Measurements from ENCODE around the gene SNX1.

The SNX1 gene

DNA sequence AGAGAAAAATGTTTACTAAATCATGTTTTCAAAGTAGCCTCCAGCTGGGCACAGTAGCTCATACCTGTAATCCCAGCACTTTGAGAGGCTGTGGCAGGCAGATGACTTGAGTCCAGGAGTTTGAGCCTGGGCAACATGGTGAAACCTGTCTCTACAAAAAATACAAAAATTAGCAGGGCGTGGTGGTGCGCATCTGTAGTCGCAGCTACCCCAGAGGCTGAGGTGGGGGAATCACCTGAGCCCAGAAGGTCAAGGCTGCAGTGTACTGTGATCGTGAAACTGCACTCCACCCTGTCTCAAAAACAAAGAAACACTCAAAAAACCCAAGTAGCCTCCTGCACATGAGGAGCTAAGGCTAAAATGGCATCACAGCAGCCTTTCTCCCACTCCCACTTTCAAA lies 68.7 kb downstream of the SNX1 start:
- H3K27me3 ChIP-seq (ENCODE audit: control insufficient read depth, insufficient read depth, low read length): no peaks in the 10 kb centered on the region
- H3K9me3 ChIP-seq (ENCODE audit: control insufficient read depth, low read length): no peaks in the 10 kb centered on the region
- no peaks in the 10 kb centered on the region for H3K36me3 ChIP-seq (ENCODE audit: control insufficient read depth, insufficient read depth, low read length)
- H3K4me3 ChIP-seq (ENCODE audit: low read depth, low read length): no peak overlapping the region
- no peak overlapping the region for H3K4me2 ChIP-seq (ENCODE audit: low read length)
- no peak overlapping the region for H3K9ac ChIP-seq
- no peaks in the 10 kb centered on the region for H3K4me1 ChIP-seq
- H3K79me2 ChIP-seq: no peaks in the 10 kb centered on the region
- H3K27ac ChIP-seq: no peak overlapping the region
- TF ChIP-seq, protein P1, sequence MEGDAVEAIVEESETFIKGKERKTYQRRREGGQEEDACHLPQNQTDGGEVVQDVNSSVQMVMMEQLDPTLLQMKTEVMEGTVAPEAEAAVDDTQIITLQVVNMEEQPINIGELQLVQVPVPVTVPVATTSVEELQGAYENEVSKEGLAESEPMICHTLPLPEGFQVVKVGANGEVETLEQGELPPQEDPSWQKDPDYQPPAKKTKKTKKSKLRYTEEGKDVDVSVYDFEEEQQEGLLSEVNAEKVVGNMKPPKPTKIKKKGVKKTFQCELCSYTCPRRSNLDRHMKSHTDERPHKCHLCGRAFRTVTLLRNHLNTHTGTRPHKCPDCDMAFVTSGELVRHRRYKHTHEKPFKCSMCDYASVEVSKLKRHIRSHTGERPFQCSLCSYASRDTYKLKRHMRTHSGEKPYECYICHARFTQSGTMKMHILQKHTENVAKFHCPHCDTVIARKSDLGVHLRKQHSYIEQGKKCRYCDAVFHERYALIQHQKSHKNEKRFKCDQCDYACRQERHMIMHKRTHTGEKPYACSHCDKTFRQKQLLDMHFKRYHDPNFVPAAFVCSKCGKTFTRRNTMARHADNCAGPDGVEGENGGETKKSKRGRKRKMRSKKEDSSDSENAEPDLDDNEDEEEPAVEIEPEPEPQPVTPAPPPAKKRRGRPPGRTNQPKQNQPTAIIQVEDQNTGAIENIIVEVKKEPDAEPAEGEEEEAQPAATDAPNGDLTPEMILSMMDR (IDR thresholded peaks at IDR 0.05): no peak
- H2AFZ ChIP-seq: no peak overlapping the region

DNA sequence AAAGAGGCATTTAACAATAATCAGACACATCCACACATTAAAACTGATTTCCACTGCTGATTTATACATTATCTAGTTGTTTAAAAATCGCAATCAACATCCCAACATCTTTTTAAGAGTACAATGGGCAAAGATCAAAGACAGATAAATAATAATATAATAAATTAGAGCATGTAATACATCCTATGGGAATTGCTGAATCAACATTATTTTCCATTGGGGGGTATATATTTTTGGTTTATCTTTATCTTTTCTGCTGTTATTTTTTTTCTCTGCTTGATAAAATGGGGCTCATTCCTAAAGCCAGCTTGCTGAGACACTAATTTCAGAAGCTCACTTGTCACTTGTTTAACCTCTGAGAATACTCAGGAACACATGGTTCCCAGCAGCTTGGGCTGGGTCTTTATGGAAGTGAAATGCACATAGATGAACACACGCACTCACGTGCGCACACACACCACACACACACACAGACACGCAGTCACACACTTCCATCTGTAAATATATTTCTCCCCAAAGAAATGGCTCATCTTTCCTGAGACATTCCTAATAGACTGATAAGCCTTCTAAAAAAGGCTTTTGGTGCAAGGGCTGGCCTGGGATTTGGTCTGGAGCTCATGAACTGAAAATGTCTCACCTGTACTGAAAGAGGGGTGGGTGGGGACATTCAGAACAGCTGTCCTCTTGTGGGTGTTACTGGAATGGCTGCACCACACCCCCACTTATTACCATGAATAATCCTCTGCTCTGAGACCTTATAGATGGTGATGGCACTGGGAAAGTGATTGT lies 70.5 kb downstream of the SNX1 start:
- TF ChIP-seq, protein P1 (IDR thresholded peaks at IDR 0.05): no peak
- H3K9ac ChIP-seq: no peak overlapping the region
- no peak overlapping the region for H2AFZ ChIP-seq
- no peaks in the 10 kb centered on the region for H3K36me3 ChIP-seq (ENCODE audit: control insufficient read depth, insufficient read depth, low read length)
- H3K9me3 ChIP-seq (ENCODE audit: control insufficient read depth, low read length): no peaks in the 10 kb centered on the region
- no peak overlapping the region for H3K4me3 ChIP-seq (ENCODE audit: low read depth, low read length)
- no peaks in the 10 kb centered on the region for H3K79me2 ChIP-seq
- H3K4me1 ChIP-seq: no peaks in the 10 kb centered on the region
- no peak overlapping the region for H3K4me2 ChIP-seq (ENCODE audit: low read length)
- H3K27me3 ChIP-seq (ENCODE audit: control insufficient read depth, insufficient read depth, low read length): no peaks in the 10 kb centered on the region
- no peak overlapping the region for H3K27ac ChIP-seq

DNA sequence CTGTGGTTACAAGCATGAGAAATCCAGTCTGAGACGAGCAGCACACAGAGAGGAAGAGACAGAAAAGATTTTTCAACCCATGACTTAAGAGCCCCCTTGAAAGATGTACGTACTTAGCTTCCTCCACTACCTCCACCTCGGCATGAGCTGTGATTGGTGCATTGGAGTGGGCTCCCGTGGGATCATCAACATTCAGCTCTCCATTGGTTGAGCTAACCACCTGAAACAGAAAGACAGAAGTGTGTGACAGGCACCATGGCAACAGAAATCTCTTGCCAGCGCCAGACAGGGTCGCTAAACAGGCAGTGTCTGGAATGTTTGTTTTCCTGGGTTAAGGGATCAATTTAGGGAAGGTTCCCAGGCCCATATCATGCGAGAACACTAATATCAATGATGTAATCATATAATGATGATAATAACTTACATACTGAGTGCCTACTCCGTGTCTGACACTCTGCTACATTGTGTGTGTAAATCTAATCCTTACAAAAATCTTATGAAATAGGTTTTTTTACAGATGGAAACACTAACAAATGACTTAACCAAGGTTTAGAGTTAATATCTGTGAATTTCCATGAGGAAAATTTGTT lies 84.5 kb downstream of the SNX1 start:
- Histone ChIP-seq H2AFZ (no peak overlapping the region), H3K4me3 (ENCODE audit: low read depth, low read length) (no peak overlapping the region), H3K9me3 (ENCODE audit: control insufficient read depth, low read length) (no peaks in the 10 kb centered on the region), H3K36me3 (ENCODE audit: control insufficient read depth, insufficient read depth, low read length) (no peaks in the 10 kb centered on the region), H3K4me1 (no peaks in the 10 kb centered on the region), H3K27me3 (ENCODE audit: control insufficient read depth, insufficient read depth, low read length) (no peaks in the 10 kb centered on the region), H3K79me2 (no peaks in the 10 kb centered on the region), H3K27ac (no peak overlapping the region), H3K4me2 (ENCODE audit: low read length) (no peak overlapping the region), H3K9ac (no peak overlapping the region)
- TF ChIP-seq, protein P1 (IDR thresholded peaks at IDR 0.05): no peak

DNA sequence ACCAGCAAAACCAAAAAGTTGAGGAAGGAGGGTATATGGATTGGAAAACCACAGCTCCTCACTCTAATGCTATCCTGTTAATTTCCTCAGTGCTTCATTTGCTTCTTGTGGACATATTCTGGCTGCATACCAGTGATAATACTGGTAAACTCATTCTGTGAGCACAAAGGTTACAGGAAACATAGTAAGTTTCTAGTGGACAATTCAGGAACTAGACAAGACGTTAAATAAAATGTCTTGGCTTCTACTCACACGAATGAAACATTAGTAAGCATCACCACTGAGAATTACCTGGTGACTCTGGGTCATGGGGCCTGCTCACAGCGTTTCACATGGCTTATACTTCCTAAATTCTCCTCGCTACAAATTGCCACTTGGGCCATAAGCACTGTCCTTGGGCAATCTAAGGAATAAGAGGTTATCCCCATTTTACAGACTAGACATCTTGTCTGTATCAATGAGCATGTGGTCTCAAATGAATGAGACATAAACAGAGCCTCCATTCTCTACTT lies 87.1 kb downstream of the SNX1 start:
- TF ChIP-seq, protein P1 (IDR thresholded peaks at IDR 0.05): no peak
- no peak overlapping the region for H3K27ac ChIP-seq
- H3K4me3 ChIP-seq (ENCODE audit: low read depth, low read length): no peak overlapping the region
- H3K27me3 ChIP-seq (ENCODE audit: control insufficient read depth, insufficient read depth, low read length): no peaks in the 10 kb centered on the region
- H3K36me3 ChIP-seq (ENCODE audit: control insufficient read depth, insufficient read depth, low read length): no peaks in the 10 kb centered on the region
- H3K79me2 ChIP-seq: no peaks in the 10 kb centered on the region
- H3K4me2 ChIP-seq (ENCODE audit: low read length): no peak overlapping the region
- H2AFZ ChIP-seq: no peak overlapping the region
- no peaks in the 10 kb centered on the region for H3K4me1 ChIP-seq
- no peaks in the 10 kb centered on the region for H3K9me3 ChIP-seq (ENCODE audit: control insufficient read depth, low read length)
- H3K9ac ChIP-seq: no peak overlapping the region
